GM18499 (cell line): ENCODE results near the gene SMIM44.
"Not testable (repeated sequence)": the region's sequence is repeated elsewhere in the genome, so short reads cannot be mapped to it uniquely, and the experiment has no call there.

Source experiments
- ATAC-seq: cut with Tn5 transposase; IDR thresholded peaks from one replicate; pipeline ENCODE4 v1.9.1; 2021; ENCODE audit warnings: moderate number of reproducible peaks; ENCODE audit not compliant: insufficient read depth, unreplicated experiment

Gene SMIM44

DNA sequence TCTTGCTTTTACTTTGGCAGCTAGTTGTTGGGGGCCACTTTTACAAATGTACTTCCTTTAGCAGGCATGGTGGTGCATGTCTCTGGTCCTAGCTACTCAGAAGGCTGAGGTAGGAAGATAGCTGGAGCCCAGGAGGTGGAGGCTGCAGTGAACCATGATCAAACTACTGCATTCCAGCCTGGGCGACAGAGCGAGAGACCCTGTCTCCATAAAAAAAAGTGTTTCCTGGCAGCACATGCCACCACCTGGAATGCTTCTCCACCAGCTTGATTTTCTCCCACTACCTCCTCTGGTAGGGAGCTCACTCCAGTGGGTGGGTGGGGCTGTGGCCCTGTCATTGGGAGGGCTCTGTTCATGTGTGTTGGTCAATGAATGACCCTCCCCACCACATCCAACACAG lies 35.4 kb upstream of the SMIM44 start:
- ATAC-seq: no peak

- no peak for ATAC-seq
Measured at GRCh38 chr19:3518255-3518654, 35.0 kb upstream of the SMIM44 start.

DNA sequence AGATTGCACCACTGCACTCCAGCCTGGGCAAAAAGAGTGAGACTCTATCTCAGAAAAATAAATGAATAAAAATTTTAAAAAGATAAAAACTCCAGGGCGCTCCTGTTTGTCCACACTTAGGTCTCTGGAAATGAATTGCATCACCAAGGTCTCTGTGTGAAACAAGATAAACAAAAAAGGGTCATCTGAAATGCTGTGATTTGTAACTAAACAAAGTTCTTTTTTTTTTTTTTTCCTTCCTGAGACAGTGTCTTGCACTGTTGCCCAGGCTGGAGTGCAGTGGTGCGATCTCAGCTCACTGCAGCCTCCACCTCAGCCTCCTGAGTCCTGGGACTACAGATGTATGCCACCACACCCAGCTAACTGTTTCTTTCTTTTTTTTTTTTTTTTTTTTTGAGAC lies 34.4 kb upstream of the SMIM44 start:
- ATAC-seq: no peak

- ATAC-seq: no peak
Measured at GRCh38 chr19:3516675-3517207, 33.5 kb upstream of the SMIM44 start.

GRCh38 chr19:3515891-3516422 lies 32.7 kb upstream of the SMIM44 start:
- no peak for ATAC-seq

GRCh38 chr19:3514930-3515329 lies 31.7 kb upstream of the SMIM44 start:
- ATAC-seq: no peak

- no peak for ATAC-seq
Measured at GRCh38 chr19:3513229-3514140, 30.2 kb upstream of the SMIM44 start.

- ATAC-seq: no peak
Measured at GRCh38 chr19:3512562-3513228, 29.5 kb upstream of the SMIM44 start.

DNA sequence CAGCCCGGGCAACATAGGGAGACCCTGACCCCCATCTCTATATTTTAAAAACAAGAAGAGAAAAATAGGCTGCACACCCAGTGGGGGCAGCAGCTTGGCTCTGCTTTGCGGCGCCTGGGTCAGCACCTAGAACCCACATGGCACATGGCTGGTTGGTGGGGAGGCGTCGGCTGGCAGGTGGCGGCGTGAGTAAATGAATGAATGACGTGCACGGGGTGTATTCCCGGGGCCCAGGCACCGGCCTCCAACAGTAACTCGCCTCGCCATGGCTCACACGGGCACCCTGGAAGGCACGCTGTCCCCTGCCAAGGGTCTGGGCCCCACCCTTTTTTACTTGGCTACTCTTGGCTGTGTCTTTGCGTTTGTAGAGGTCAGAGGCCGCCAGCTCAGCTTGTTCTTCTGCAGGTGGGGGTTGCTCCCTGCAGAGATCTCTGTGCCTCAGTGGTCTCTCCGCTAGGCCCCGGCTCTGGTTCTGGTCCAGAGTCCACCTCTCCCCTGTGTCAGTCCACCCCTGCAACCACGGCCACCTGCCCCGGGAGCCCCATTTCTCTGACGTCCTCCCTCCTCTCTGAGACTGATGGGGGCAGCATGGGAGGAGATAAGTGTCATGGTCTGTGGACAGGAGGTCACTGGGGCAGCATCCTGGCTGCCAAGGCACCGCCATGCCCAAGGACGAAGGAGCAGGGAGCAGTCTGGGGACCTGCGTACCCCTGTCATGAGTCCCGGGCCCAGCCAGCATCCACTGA lies 28.4 kb upstream of the SMIM44 start:
- no peak for ATAC-seq

DNA sequence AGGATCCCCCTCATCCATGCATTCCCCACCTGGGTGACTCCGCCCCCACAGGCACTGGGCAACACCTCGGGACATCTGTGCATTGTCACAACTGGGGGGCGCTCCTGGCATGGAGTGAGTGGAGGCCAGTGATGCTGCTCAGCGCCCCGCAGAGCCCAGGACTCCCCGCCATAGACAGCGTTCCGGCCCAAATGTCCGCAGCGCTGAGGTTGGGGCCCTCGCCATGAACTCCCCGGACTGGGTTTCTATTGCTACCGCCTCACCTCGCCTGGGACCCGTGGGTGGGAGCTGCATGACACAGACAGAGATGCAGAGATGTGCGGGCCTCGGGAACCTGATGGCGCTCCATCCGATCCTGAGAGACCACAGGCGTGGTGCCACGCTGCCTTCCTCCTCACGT lies 27.5 kb upstream of the SMIM44 start:
- no peak for ATAC-seq

GRCh38 chr19:3509566-3509989 lies 26.3 kb upstream of the SMIM44 start:
- ATAC-seq: no peak

- ATAC-seq: no peak
Measured at GRCh38 chr19:3508771-3509535, 25.7 kb upstream of the SMIM44 start.

DNA sequence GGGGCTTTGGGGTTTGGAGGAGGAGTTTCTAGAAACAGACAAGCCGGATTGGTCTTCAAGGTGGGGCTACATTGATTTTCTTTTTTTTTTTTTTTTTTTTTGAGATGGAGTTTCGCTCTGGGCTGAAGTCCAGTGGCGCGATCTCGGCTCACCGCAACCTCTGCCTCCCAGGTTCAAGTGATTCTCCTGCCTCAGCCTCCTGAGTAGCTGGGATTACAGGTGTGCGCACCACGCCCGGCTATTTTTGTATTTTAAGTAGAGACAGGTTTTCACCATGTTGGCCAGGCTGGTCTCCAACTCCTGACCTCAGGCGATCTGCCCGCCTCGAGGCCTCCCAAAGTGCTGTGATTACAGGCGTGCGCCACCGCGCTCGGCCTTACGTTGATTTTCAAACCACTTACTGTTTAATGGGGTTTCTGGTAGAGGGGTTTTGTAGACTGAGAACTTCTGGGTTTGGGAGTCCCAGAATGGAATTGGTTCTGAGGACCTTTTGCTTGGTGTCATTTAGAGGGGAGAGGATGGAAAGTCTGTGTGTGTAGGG lies 24.9 kb upstream of the SMIM44 start:
- ATAC-seq: not testable (repeated sequence)

DNA sequence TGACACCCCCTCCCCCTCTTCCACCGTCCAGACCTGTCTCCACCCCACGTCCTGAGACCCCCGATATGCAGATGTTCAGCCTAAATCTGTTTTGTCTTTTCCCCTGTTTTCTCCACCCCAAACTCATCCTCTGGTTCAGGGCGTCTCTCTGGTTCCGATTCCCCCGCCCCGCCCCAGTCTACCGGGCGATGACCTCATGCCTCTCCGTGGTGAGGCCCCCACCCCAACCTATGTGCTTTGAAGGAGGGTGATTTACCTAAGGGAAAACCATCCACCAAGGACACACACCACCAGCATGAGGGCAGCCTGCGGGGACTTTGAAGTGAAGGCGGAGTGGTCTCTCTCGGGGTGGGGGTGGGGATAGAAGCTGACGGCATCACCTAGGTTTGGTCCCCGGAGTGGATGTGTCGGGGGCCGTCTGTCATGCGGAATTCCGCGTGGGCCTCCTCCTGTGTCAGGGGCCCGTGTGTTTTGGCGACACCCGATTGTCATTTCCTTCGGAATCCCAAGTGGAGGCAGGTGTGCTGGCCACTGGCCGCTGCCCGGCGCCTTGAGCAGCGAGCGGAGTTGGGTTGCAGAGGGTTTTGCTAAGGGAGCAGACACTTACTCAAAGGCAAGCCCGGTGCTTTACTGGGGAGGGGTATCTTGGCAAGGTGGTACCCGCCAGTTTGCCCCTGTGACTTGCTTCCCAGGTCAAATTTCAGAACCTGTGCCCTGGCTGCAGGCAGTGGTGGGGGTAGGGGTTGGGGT lies 24.3 kb upstream of the SMIM44 start:
- no peak for ATAC-seq

- ATAC-seq: peak; percentile 15
Measured at GRCh38 chr19:3506384-3507340, 23.4 kb upstream of the SMIM44 start.

DNA sequence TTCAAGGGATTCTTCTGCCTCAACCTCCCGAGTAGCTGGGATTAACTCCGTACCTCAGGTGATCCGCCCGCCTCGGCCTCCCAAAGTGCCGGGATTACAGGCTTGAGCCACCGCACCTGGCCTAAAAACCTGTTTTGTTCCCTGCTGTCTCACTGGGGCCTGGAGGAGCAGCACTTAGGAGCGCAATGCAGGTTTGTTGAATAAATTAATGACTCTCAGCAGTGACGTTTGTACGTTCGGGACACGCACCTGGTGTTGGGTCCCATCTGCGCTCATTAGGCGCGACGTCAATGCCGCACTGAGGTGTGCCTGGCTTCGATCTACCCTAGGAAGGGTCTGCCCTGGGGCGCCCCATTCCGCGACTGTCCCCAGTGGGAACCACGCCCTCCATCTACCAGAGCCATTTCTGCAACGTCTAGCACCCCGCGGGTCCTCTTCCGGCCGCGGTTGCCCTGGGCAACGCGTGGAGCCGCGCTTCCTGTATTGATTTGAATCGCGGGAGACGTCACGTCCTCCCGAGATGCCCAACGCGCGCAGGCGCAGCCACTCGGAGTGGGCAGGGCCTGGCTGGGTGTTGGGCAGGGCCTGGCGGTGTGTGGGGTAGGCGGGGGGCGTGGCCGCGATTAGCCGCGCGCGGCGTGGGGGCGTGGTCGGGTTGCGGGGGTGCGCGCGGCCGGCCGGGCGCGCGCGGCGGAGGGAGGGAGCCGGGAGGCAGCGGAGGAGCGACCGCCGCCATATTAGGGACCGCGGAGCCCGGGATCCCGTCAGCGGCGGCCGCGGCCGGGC lies 22.6 kb upstream of the SMIM44 start, which contains the start of gene FZR1:
Gene FZR1, plus strand, starts transcription at position 714 of the 786 bp plus-strand sequence. CDS start 16,679 bp downstream, outside the sequence.
- peak; percentile 77 for ATAC-seq

- ATAC-seq: no peak
Measured at GRCh38 chr19:3504735-3505134, 21.5 kb upstream of the SMIM44 start.
